Astrocyte (in vitro differentiated cells and primary cell): ENCODE measurements around the gene KCNJ11. TPM values are rescaled to one million over a fixed set of nuclear protein-coding genes. Genes with fewer than 3 reads are reported as not detected.

Experiments
- DNase-seq: peaks from one replicate; pipeline ENCODE4 v3.0.0-alpha.2; 2010; ENCODE audit warnings: low read depth
- FAIRE-seq: peaks from 2 replicates; lab custom pipeline; 2011; peaks lifted over from hg19 to GRCh38; lab: Jason Lieb, UNC
- H2AFZ ChIP-seq: 2 replicates; pipeline ENCODE4 v1.6.0; 2012; ENCODE audit warnings: low read depth, low read length, inconsistent platforms
- H3K27ac ChIP-seq: 2 replicates; pipeline ENCODE4 v1.5.1; 2011; ENCODE audit warnings: low read depth, low read length, inconsistent platforms
- H3K27me3 ChIP-seq: 2 replicates; pipeline ENCODE4 v1.6.0; 2011; ENCODE audit warnings: low read length, inconsistent platforms; ENCODE audit not compliant: insufficient read depth
- H3K36me3 ChIP-seq: 2 replicates; pipeline ENCODE4 v1.5.1; 2011; ENCODE audit warnings: low read length, inconsistent platforms; ENCODE audit not compliant: insufficient read depth
- H3K4me1 ChIP-seq: 2 replicates; pipeline ENCODE4 v1.5.1; 2011; ENCODE audit warnings: low read length, inconsistent platforms; ENCODE audit not compliant: insufficient read depth
- H3K4me2 ChIP-seq: 2 replicates; pipeline ENCODE4 v1.6.0; 2012; ENCODE audit warnings: low read length, inconsistent platforms
- H3K4me3 ChIP-seq: 2 replicates; pipeline ENCODE4 v1.5.1; 2011; ENCODE audit warnings: low read depth, mild to moderate bottlenecking, low read length, inconsistent platforms; ENCODE audit not compliant: insufficient read depth
- H3K79me2 ChIP-seq: 2 replicates; pipeline ENCODE4 v1.6.0; 2012; ENCODE audit warnings: mild to moderate bottlenecking, low read length, inconsistent platforms; ENCODE audit not compliant: insufficient read depth
- H3K9ac ChIP-seq: 2 replicates; pipeline ENCODE4 v1.6.0; 2012; ENCODE audit warnings: mild to moderate bottlenecking, low read length, inconsistent platforms
- H3K9me3 ChIP-seq: 2 replicates; pipeline ENCODE4 v1.5.1; 2012; ENCODE audit warnings: low read depth, mild to moderate bottlenecking, low read length, inconsistent platforms; ENCODE audit not compliant: insufficient read depth
- H4K20me1 ChIP-seq: 2 replicates; pipeline ENCODE4 v1.6.0; 2012; ENCODE audit warnings: low read length, inconsistent platforms; ENCODE audit not compliant: insufficient read depth
- H3K27ac Mint-ChIP-seq: one replicate; pipeline ENCODE4 v1.8.0; 2021; ENCODE audit warnings: mild to moderate bottlenecking, mixed read lengths; ENCODE audit not compliant: unreplicated experiment
- H3K27me3 Mint-ChIP-seq: one replicate; pipeline ENCODE4 v1.8.0; 2021; ENCODE audit warnings: low read depth, mixed read lengths; ENCODE audit not compliant: unreplicated experiment
- H3K36me3 Mint-ChIP-seq: one replicate; pipeline ENCODE4 v1.8.0; 2021; ENCODE audit warnings: low read depth, mixed read lengths; ENCODE audit not compliant: unreplicated experiment
- H3K4me1 Mint-ChIP-seq: one replicate; pipeline ENCODE4 v1.8.0; 2021; ENCODE audit warnings: low read depth, mixed read lengths; ENCODE audit not compliant: unreplicated experiment
- H3K4me3 Mint-ChIP-seq: one replicate; pipeline ENCODE4 v1.8.0; 2021; ENCODE audit warnings: mild to moderate bottlenecking, moderate library complexity, mixed read lengths; ENCODE audit not compliant: unreplicated experiment
- H3K9me3 Mint-ChIP-seq: one replicate; pipeline ENCODE4 v1.8.0; 2021; ENCODE audit warnings: mild to moderate bottlenecking, mixed read lengths; ENCODE audit not compliant: unreplicated experiment
- EZH2 ChIP-seq: IDR thresholded peaks from 2 replicates; pipeline ENCODE4 v1.6.1; 2012; ENCODE audit warnings: mild to moderate bottlenecking, low read length, inconsistent platforms; ENCODE audit not compliant: insufficient read depth
- total RNA-seq: library from RNA; stranded (reverse); gene quantifications from 2 replicates; pipeline ENCODE4 v1.2.1, GENCODE V29; 2021
- TF ChIP-seq, protein P1 (sequence below): IDR thresholded peaks from 2 replicates; pipeline ENCODE4 v1.5.1; 2011; ENCODE audit warnings: low read depth, mild to moderate bottlenecking, inconsistent platforms, low read length, moderate library complexity; ENCODE audit not compliant: insufficient read depth

The KCNJ11 gene
- total RNA-seq, 1 donor from 2014 or later, result 0.43 TPM

DNA sequence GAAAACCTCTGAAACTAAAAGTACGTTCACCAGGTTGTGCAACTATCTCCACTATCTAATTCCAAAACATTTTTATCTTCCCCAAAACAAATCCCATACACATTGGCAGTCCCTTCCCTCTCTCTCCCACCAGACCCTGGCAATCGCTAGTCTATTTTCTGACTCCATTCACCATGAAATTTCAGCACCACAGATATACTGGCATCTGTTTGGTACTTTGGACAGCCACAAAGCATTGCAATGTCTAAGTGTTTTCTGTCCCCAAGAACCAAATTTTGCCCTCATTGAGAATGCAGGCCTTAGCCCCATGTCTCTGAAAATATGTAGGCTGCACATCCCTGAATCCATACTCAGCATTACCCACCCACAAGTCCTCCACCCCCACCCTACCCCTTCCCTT is 28.0 kb upstream of the KCNJ11 start:
- no peak overlapping the region for H3K4me3 ChIP-seq
- no peaks in the 10 kb centered on the region for H4K20me1 ChIP-seq
- no peaks in the 10 kb centered on the region for H3K36me3 ChIP-seq
- Mint-ChIP-seq H3K36me3 (peaks cover 1% of the 10 kb centered on the region), H3K27ac (no peak overlapping the region), H3K4me3 (no peak overlapping the region), H3K27me3 (peaks cover 77% of the 10 kb centered on the region), H3K4me1 (no peaks in the 10 kb centered on the region), H3K9me3 (no peaks in the 10 kb centered on the region)
- H3K4me2 ChIP-seq, result no peak overlapping the region
- no peak overlapping the region for H3K27ac ChIP-seq
- no peaks in the 10 kb centered on the region for H3K9me3 ChIP-seq
- H3K79me2 ChIP-seq, result no peaks in the 10 kb centered on the region
- TF ChIP-seq, protein P1, sequence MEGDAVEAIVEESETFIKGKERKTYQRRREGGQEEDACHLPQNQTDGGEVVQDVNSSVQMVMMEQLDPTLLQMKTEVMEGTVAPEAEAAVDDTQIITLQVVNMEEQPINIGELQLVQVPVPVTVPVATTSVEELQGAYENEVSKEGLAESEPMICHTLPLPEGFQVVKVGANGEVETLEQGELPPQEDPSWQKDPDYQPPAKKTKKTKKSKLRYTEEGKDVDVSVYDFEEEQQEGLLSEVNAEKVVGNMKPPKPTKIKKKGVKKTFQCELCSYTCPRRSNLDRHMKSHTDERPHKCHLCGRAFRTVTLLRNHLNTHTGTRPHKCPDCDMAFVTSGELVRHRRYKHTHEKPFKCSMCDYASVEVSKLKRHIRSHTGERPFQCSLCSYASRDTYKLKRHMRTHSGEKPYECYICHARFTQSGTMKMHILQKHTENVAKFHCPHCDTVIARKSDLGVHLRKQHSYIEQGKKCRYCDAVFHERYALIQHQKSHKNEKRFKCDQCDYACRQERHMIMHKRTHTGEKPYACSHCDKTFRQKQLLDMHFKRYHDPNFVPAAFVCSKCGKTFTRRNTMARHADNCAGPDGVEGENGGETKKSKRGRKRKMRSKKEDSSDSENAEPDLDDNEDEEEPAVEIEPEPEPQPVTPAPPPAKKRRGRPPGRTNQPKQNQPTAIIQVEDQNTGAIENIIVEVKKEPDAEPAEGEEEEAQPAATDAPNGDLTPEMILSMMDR, result no peak
- no peak for TF ChIP-seq EZH2
- DNase-seq (no peak), FAIRE-seq (no peak)
- no peak overlapping the region for H3K9ac ChIP-seq
- peaks cover 19% of the 10 kb centered on the region for H3K27me3 ChIP-seq
- no peak overlapping the region for H2AFZ ChIP-seq
- no peaks in the 10 kb centered on the region for H3K4me1 ChIP-seq

DNA sequence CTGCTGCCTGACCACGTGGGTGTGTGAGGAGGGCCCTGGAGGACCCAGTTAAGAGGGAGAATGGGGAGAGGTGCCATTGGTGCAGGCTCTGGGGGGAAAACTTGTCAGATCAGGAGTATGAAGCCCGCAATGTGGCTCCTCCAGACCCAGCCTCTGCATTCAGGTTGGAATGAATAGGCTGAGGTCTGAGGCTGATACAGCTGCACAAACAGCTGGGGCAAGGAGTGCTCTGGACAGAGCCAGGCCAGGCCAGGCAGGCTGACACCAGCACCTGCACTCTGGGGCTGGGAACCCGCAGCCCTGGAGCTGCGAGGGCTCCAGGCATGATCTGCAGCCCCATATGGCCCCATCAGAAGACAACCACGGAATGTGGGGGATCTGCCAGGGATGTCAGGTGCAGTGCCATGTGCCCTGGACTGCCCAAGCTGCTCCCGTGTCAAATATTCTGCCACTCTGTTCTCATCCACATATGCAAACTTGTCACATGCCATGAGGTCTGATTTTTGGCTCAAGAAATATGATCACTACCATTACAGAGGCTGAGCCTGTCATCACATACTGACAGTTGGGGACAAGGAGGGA is 27.2 kb upstream of the KCNJ11 start:
- no peak overlapping the region for H3K4me3 Mint-ChIP-seq
- FAIRE-seq (no peak), DNase-seq (no peak)
- Histone ChIP-seq H3K36me3 (no peaks in the 10 kb centered on the region), H3K27ac (no peak overlapping the region), H3K4me1 (no peaks in the 10 kb centered on the region), H3K9ac (no peak overlapping the region), H3K4me3 (no peak overlapping the region), H3K27me3 (peaks cover 17% of the 10 kb centered on the region), H4K20me1 (no peaks in the 10 kb centered on the region), H3K79me2 (no peaks in the 10 kb centered on the region), H3K9me3 (no peaks in the 10 kb centered on the region), H3K4me2 (no peak overlapping the region), H2AFZ (no peak overlapping the region)
- no peak overlapping the region for H3K27ac Mint-ChIP-seq
- TF ChIP-seq, protein P1, result no peak
- no peak for TF ChIP-seq EZH2
- H3K4me1 Mint-ChIP-seq, result no peaks in the 10 kb centered on the region
- peaks cover 75% of the 10 kb centered on the region for H3K27me3 Mint-ChIP-seq
- H3K9me3 Mint-ChIP-seq, result no peaks in the 10 kb centered on the region
- H3K36me3 Mint-ChIP-seq, result peaks cover 1% of the 10 kb centered on the region

DNA sequence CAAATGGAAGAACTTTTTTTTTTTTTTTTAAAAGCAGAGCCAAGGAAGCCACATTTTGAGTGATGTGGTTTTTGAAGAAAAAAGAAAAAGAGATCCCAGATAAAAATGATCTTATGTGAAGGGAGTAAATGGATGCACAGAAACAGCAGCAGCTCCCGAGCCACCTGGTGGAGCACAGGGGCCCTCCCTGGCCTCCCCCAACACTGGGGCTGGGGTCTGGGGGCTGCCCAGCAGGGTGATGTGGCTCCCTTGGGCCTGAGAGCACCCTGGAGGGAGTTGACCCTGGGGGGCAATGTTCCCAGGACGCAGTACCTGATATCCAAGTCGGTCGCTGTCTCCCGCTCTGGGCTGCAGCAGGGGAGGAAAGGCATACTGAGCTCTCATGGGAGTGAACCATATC is 26.5 kb upstream of the KCNJ11 start:
- no peak for FAIRE-seq

More for the DNA sequence above, 26.5 kb upstream of the KCNJ11 start:
- Mint-ChIP-seq H3K36me3 (peaks cover 1% of the 10 kb centered on the region), H3K4me3 (no peak overlapping the region), H3K27me3 (peaks cover 75% of the 10 kb centered on the region), H3K4me1 (no peaks in the 10 kb centered on the region), H3K27ac (no peak overlapping the region), H3K9me3 (no peaks in the 10 kb centered on the region)
- H3K36me3 ChIP-seq, result no peaks in the 10 kb centered on the region
- TF ChIP-seq EZH2, result no peak
- TF ChIP-seq, protein P1, result no peak
- peaks cover 14% of the 10 kb centered on the region for H3K27me3 ChIP-seq
- H3K4me3 ChIP-seq, result no peak overlapping the region
- H3K27ac ChIP-seq, result no peak overlapping the region
- no peak overlapping the region for H2AFZ ChIP-seq
- DNase-seq, result no peak
- H3K9me3 ChIP-seq, result no peaks in the 10 kb centered on the region
- no peaks in the 10 kb centered on the region for H3K4me1 ChIP-seq
- no peak overlapping the region for H3K4me2 ChIP-seq
- no peaks in the 10 kb centered on the region for H4K20me1 ChIP-seq
- no peak overlapping the region for H3K9ac ChIP-seq
- no peaks in the 10 kb centered on the region for H3K79me2 ChIP-seq
